H9 (cell line): ENCODE results near the gene PRTFDC1. TPM values are rescaled to one million over a fixed set of nuclear protein-coding genes. Genes with fewer than 3 reads are reported as not detected.

ENCODE experiments used
- DNase-seq: peaks from one replicate; pipeline ENCODE4 v3.0.0-alpha.2; 2017
- H2AFZ ChIP-seq: one replicate; pipeline ENCODE4 v1.6.1; 2013; ENCODE audit warnings: mild to moderate bottlenecking, low read length, control low read depth, moderate library complexity
- H2AK5ac ChIP-seq: 2 replicates; pipeline ENCODE4 v1.6.1; 2013; ENCODE audit warnings: low read length, control low read depth, mixed read lengths; ENCODE audit not compliant: insufficient read length
- H2BK120ac ChIP-seq: one replicate; pipeline ENCODE4 v1.6.1; 2013; ENCODE audit warnings: low read depth, mild to moderate bottlenecking, low read length, control low read depth, inconsistent platforms; ENCODE audit not compliant: poor library complexity, severe bottlenecking
- H2BK12ac ChIP-seq: 2 replicates; pipeline ENCODE4 v1.6.1; 2013; ENCODE audit warnings: low read length, control low read depth, mixed read lengths, low read depth; ENCODE audit not compliant: insufficient read length
- H2BK15ac ChIP-seq: 2 replicates; pipeline ENCODE4 v1.6.1; 2013; ENCODE audit warnings: low read depth, low read length, control low read depth
- H2BK20ac ChIP-seq: one replicate; pipeline ENCODE4 v1.6.1; 2013; ENCODE audit warnings: low read depth, mild to moderate bottlenecking, low read length, control low read depth, inconsistent platforms; ENCODE audit not compliant: poor library complexity, severe bottlenecking
- H2BK5ac ChIP-seq: 2 replicates; pipeline ENCODE4 v1.6.1; 2013; ENCODE audit warnings: low read length, control low read depth, mixed read lengths; ENCODE audit not compliant: insufficient read length
- H3K14ac ChIP-seq: 2 replicates; pipeline ENCODE4 v1.6.1; 2013; ENCODE audit warnings: low read length, control low read depth; ENCODE audit not compliant: insufficient read depth
- H3K18ac ChIP-seq: 2 replicates; pipeline ENCODE4 v1.6.1; 2013; ENCODE audit warnings: low read depth, mild to moderate bottlenecking, mixed read lengths, low read length, control low read depth; ENCODE audit not compliant: insufficient read length
- H3K23ac ChIP-seq: 2 replicates; pipeline ENCODE4 v1.6.1; 2013; ENCODE audit warnings: low read length, control low read depth, mixed read lengths, low read depth; ENCODE audit not compliant: insufficient read length
- H3K23me2 ChIP-seq: 2 replicates; pipeline ENCODE4 v1.6.1; 2013; ENCODE audit warnings: low read depth, mild to moderate bottlenecking, mixed read lengths, low read length, control low read depth; ENCODE audit not compliant: insufficient read length, poor library complexity, severe bottlenecking
- H3K27ac ChIP-seq: 2 replicates; pipeline ENCODE4 v1.5.1; 2013; ENCODE audit warnings: low read length, control low read depth, mixed read lengths, low read depth; ENCODE audit not compliant: insufficient read length
- H3K27me3 ChIP-seq: 2 replicates; pipeline ENCODE4 v1.6.1; 2013; ENCODE audit warnings: low read length, control low read depth, inconsistent platforms; ENCODE audit not compliant: insufficient read depth
- H3K4ac ChIP-seq: 2 replicates; pipeline ENCODE4 v1.6.1; 2013; ENCODE audit warnings: low read depth, mild to moderate bottlenecking, control low read depth, inconsistent platforms, low read length, moderate library complexity
- H3K4me1 ChIP-seq: 2 replicates; pipeline ENCODE4 v1.6.1; 2013; ENCODE audit warnings: low read length, control low read depth, inconsistent platforms; ENCODE audit not compliant: insufficient read depth
- H3K4me2 ChIP-seq: 2 replicates; pipeline ENCODE4 v1.6.1; 2013; ENCODE audit warnings: low read length, control low read depth, mixed read lengths; ENCODE audit not compliant: insufficient read length, insufficient read depth
- H3K56ac ChIP-seq: 2 replicates; pipeline ENCODE4 v1.6.1; 2013; ENCODE audit warnings: low read depth, mild to moderate bottlenecking, mixed read lengths, low read length, control low read depth; ENCODE audit not compliant: insufficient read length
- H3K79me1 ChIP-seq: 2 replicates; pipeline ENCODE4 v1.6.1; 2013; ENCODE audit warnings: low read depth, mild to moderate bottlenecking, moderate library complexity, low read length, control low read depth, inconsistent platforms; ENCODE audit not compliant: insufficient read depth, poor library complexity, severe bottlenecking
- H3K79me2 ChIP-seq: 2 replicates; pipeline ENCODE4 v1.6.1; 2013; ENCODE audit warnings: low read length, control low read depth, inconsistent platforms; ENCODE audit not compliant: insufficient read depth
- H3K9ac ChIP-seq: 2 replicates; pipeline ENCODE4 v1.6.1; 2013; ENCODE audit warnings: low read length, control low read depth, mixed read lengths; ENCODE audit not compliant: insufficient read length; ENCODE audit errors: extremely low read depth
- H3K9me3 ChIP-seq: one replicate; pipeline ENCODE4 v1.6.1; 2013; ENCODE audit warnings: low read depth, low read length, inconsistent platforms; ENCODE audit not compliant: control insufficient read depth
- H3T11ph ChIP-seq: one replicate; pipeline ENCODE4 v1.6.1; 2013; ENCODE audit warnings: mild to moderate bottlenecking, low read length, control low read depth, inconsistent platforms
- H4K20me1 ChIP-seq: one replicate; pipeline ENCODE4 v1.6.1; 2013; ENCODE audit not compliant: control insufficient read depth, insufficient read length, insufficient read depth
- H4K5ac ChIP-seq: 2 replicates; pipeline ENCODE4 v1.6.1; 2013; ENCODE audit warnings: low read depth, mild to moderate bottlenecking, mixed read lengths, low read length, control low read depth; ENCODE audit not compliant: insufficient read length
- H4K8ac ChIP-seq: replicated peaks from 2 replicates; pipeline ENCODE4 v1.6.1; 2013; ENCODE audit warnings: low read length, control low read depth, mixed read lengths, low read depth; ENCODE audit not compliant: insufficient read length
- H4K91ac ChIP-seq: 2 replicates; pipeline ENCODE4 v1.6.1; 2013; ENCODE audit warnings: low read depth, mild to moderate bottlenecking, moderate library complexity, mixed read lengths, low read length, control low read depth; ENCODE audit not compliant: insufficient read length
- H3K27ac Mint-ChIP-seq, 3 experiments: 2 replicates in 2 of 3; 3 replicates in 1 of 3; pipeline ENCODE4 v1.8.0; 2020 to 2021; ENCODE audit warnings: mixed read lengths in 3 of 3, mild to moderate bottlenecking in 1 of 3, moderate library complexity in 1 of 3
- H3K27me3 Mint-ChIP-seq: 2 replicates; pipeline ENCODE4 v1.8.0; 2021; ENCODE audit warnings: low read depth, mild to moderate bottlenecking, moderate library complexity, mixed read lengths
- H3K36me3 Mint-ChIP-seq, 3 experiments: 2 replicates in 2 of 3; 3 replicates in 1 of 3; pipeline ENCODE4 v1.8.0; 2020 to 2021; ENCODE audit warnings: low read depth in 3 of 3, mixed read lengths in 3 of 3; ENCODE audit not compliant: insufficient read depth in 1 of 3
- H3K4me1 Mint-ChIP-seq, 2 experiments: 2 replicates each; pipeline ENCODE4 v1.8.0; 2020; ENCODE audit warnings: mixed read lengths in 2 of 2
- H3K4me3 Mint-ChIP-seq, 2 experiments: 2 replicates in 1 of 2; 3 replicates in 1 of 2; pipeline ENCODE4 v1.8.0; 2020 to 2021; ENCODE audit warnings: mild to moderate bottlenecking in 2 of 2, mixed read lengths in 2 of 2, moderate library complexity in 1 of 2
- H3K9me3 Mint-ChIP-seq, 2 experiments: 2 replicates in 1 of 2; 3 replicates in 1 of 2; pipeline ENCODE4 v1.8.0; 2020; ENCODE audit warnings: mild to moderate bottlenecking in 2 of 2, mixed read lengths in 2 of 2, moderate library complexity in 1 of 2
- CTCF ChIP-seq: fragments of 200-600 bp; sonication (generic); conservative IDR thresholded peaks from 3 replicates; pipeline ENCODE4 v1.8.0; 2021; ENCODE audit warnings: antibody characterized with exemption, mild to moderate bottlenecking
- WGBS: extraction: QIAGEN DNeasy Blood & Tissue Kit; methylation state at CpG from one replicate; pipeline ENCODE4 v1.1.7; 2013; ENCODE audit warnings: missing lambda C conversion rate, low lambda C conversion rate, mixed read lengths; ENCODE audit not compliant: insufficient read length; ENCODE audit errors: extremely low coverage; 5-methylcytosine and 5-hydroxymethylcytosine counted together
- total RNA-seq: library from RNA; stranded (reverse); gene quantifications from 2 replicates; pipeline ENCODE4 v1.2.1, GENCODE V29; 2021

PRTFDC1 gene
- total RNA-seq, 1 experiment from 2014 or later: 7.5 TPM

- H3K4ac ChIP-seq: no peak overlapping the region
- no peak overlapping the region for H2AK5ac ChIP-seq
- no peak overlapping the region for H3K4me2 ChIP-seq
- no peak overlapping the region for H4K8ac ChIP-seq
- peak overlapping the region in 2 of 3 experiments; percentile 15 to 68; a peak in 3 of 7 replicates for H3K27ac Mint-ChIP-seq
- DNase-seq: peak; percentile 55
- no peaks in the 10 kb centered on the region for H3K36me3 Mint-ChIP-seq
- no peaks in the 10 kb centered on the region for H3K23me2 ChIP-seq
- no peaks in the 10 kb centered on the region for H3K27me3 ChIP-seq
- H4K20me1 ChIP-seq: no peaks in the 10 kb centered on the region
- no peak overlapping the region for H3K56ac ChIP-seq
- no peak overlapping the region for H3K23ac ChIP-seq
- H3K4me1 Mint-ChIP-seq: peaks cover 10 to 11% of the 10 kb centered on the region in 2 experiments
- no peak overlapping the region for H3K27ac ChIP-seq
- TF ChIP-seq CTCF: no peak
- H3K18ac ChIP-seq: peak overlapping the region; percentile 44
- H3K79me1 ChIP-seq: no peaks in the 10 kb centered on the region
- no peak overlapping the region for H4K5ac ChIP-seq
- H3K27me3 Mint-ChIP-seq: no peaks in the 10 kb centered on the region
- no peak overlapping the region for H3K14ac ChIP-seq
- no peaks in the 10 kb centered on the region; the same call in 1 of the 2 replicates for H3K4me1 ChIP-seq
- H3T11ph ChIP-seq: no peak overlapping the region
- no peaks in the 10 kb centered on the region for H3K79me2 ChIP-seq
- H3K9me3 ChIP-seq: no peaks in the 10 kb centered on the region
- no peak overlapping the region for H2BK120ac ChIP-seq
- no peaks in the 10 kb centered on the region; a peak in 1 of 5 replicates for H3K9me3 Mint-ChIP-seq
- no peak overlapping the region for H2BK5ac ChIP-seq
- H2AFZ ChIP-seq: no peak overlapping the region
- no peak overlapping the region for H4K91ac ChIP-seq
- H2BK12ac ChIP-seq: no peak overlapping the region
- WGBS: no CpG with 5 or more reads among the region's 11 CpGs
- H2BK15ac ChIP-seq: no peak overlapping the region
- H3K9ac ChIP-seq: no peak overlapping the region
- H3K4me3 Mint-ChIP-seq: no peak overlapping the region
- no peak overlapping the region for H2BK20ac ChIP-seq
These were observed 7.7 kb downstream of the PRTFDC1 start for GRCh38 chr10:24944512-24945255.
